Endothelial cell of hepatic sinusoid (primary cell): Measurements from ENCODE around the gene CCDC171.

Source experiments
- in situ Hi-C: cut with HindIII; loops from 2 replicates; pipeline ENCODE4 v1.10.0; 2017; ENCODE audit warnings: low sequenced_read_pairs

CCDC171 gene

GRCh38 chr9:15977438-15977837 is 424.6 kb downstream of the CCDC171 start:
- in situ Hi-C loops = no loop called here

GRCh38 chr9:15982182-15982581 is 429.3 kb downstream of the CCDC171 start:
- in situ Hi-C loops = no loop called here

- in situ Hi-C loops = no loop called here
These were observed 446.8 kb downstream of the CCDC171 start for GRCh38 chr9:15999422-16000339.

- in situ Hi-C loops = no loop called here
These were observed 448.0 kb downstream of the CCDC171 start for GRCh38 chr9:16000811-16001210.

GRCh38 chr9:16001856-16002255 is 449.0 kb downstream of the CCDC171 start:
- in situ Hi-C loops = no loop called here

- in situ Hi-C loops = no loop called here
These were observed 450.0 kb downstream of the CCDC171 start for GRCh38 chr9:16002816-16003215.

GRCh38 chr9:16003785-16004184 is 450.9 kb downstream of the CCDC171 start:
- in situ Hi-C loops = no loop called here

GRCh38 chr9:16004613-16005012 is 451.8 kb downstream of the CCDC171 start:
- in situ Hi-C loops = no loop called here

- in situ Hi-C loops = no loop called here
These were observed 457.4 kb downstream of the CCDC171 start for GRCh38 chr9:16010221-16010620.

- in situ Hi-C loops = no loop called here
These were observed 459.8 kb downstream of the CCDC171 start for GRCh38 chr9:16012621-16013020.

GRCh38 chr9:16013366-16013765 is 460.5 kb downstream of the CCDC171 start:
- in situ Hi-C loops = no loop called here

GRCh38 chr9:16013826-16014225 is 461.0 kb downstream of the CCDC171 start:
- in situ Hi-C loops = no loop called here

- in situ Hi-C loops = loop anchor here (10.0 kb wide), 1 partner anchor 633 kb away; no protein-coding TSS in a partner anchor
These were observed 469.4 kb downstream of the CCDC171 start for GRCh38 chr9:16022228-16022627.

- in situ Hi-C loops = loop anchor here (10.0 kb wide), 1 partner anchor 631 kb away; no protein-coding TSS in a partner anchor
These were observed 470.6 kb downstream of the CCDC171 start for GRCh38 chr9:16023446-16023845.
